GM19452 (cell line): ENCODE data around the gene CASP10.
A peak's percentile ranks its signal among the peaks of the same experiment; 100 is the strongest.

Source experiments
- ATAC-seq: cut with Tn5 transposase; IDR thresholded peaks from one replicate; pipeline ENCODE4 v1.9.1; 2021; ENCODE audit not compliant: unreplicated experiment

CASP10 gene

GRCh38 chr2:201257381-201257955, 74.5 kb downstream of the CASP10 start:
- peak; percentile 52 for ATAC-seq

- ATAC-seq, result peak; percentile 64
Measured at GRCh38 chr2:201257956-201258665, 75.2 kb downstream of the CASP10 start.

DNA sequence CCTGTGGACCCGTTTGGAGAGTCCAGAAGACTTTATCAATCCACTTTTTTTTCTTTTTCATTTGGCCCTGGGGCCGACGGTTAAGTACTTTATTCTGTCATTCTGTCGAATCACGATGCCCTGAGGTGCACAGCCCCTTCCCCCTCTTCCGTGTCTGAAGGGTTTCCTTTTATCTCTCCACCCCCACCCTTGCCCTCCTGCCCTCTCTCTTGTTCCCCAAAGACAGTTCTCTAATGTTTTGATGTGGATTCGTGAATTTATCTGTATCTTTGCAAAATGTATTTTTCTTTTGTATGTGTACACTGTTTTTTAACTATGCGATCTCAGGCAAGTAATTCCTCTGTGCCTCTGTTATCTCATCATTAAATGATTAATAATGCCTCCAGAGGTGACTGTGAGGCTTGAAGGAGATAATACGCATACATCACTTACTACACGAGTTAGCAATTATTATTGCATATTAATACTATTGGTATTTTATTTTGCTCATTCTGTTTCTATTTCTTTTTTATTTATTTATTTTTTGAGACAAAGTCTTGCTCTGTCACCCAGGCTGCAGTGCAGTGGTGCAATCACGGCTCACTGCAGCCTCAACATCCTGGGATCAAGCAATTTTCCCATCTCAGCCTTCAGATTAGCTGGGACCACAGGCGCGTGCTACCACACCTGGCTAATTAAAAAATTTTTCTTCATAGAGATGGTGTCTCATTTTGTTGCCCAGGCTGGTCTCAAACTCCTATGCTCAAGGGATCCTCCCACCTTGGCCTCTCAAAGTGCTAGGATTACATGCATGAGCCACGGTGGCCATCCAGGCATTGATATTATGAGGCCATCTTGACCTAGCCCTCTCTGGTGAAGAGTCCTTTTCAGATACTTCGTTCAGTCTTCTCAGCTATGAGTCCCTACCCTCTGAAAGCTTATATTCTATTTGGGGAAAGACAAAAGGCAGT, 76.0 kb downstream of the CASP10 start:
- no peak for ATAC-seq

GRCh38 chr2:201260302-201260800, 77.4 kb downstream of the CASP10 start, which contains the start of gene CASP8:
CASP8 (plus strand) TSS chr2:201260536; CDS start chr2:201266487, 5,951 bp downstream.
- peak; percentile 26 for ATAC-seq

DNA sequence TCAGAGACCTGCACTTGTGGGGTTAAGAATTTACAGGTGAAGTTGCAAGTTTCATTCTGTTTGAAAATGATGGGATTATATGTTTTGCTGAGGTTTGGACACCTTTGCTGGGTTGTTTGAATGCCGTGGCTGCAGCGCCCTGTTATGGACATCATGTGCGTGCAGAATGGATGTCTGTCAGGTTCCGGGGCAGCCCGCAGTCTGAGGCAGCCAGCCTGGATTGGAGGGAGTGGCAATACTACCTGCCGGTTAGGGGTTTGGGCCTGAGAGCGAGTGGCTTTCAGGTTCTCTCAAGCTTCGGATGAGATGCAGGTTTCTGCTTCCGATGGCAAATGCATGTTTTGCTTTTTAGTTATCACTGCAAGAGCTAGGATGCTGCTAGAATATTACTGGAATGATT, 78.5 kb downstream of the CASP10 start:
- no peak for ATAC-seq

DNA sequence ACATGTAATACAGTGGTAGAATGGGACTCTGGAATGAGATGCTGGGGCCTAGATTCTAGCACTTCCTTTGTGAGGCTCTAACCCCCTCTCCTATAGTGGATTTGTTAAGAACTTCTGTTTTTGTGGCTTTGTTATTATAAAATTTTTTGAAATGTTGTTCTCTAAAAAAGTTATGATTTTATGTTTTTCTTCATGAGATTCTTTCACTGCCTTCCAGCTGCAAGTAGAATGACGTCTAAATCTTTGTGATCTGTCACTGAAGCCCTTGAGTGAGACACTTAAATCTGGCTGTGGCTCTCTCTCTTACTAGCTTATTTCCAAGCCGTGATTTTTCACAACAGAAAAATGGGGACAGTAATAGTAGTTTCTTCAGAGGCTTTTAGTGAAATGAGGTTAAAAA, 79.0 kb downstream of the CASP10 start:
- ATAC-seq, result no peak

DNA sequence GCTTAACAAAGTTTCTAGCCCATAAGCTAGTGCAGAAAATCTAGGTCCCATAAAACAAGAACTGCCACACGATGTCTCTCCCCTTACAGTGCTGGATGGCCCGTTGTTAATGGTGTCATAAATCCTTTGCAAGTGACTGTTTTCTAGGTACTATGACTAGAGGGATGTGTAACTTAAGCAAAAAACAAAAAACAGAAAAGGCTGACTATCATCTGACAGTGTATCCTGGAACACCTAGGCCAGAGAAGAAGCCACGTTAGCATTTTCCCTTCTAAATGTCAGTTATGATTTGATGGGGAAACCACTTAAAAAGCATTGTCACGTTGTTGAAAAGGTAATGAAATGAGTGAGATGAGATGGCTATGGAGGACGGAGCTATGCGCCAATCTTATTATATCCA, 79.8 kb downstream of the CASP10 start:
- ATAC-seq, result no peak

GRCh38 chr2:201263779-201264178, 80.8 kb downstream of the CASP10 start:
- no peak for ATAC-seq

- ATAC-seq, result no peak
Measured at GRCh38 chr2:201264472-201265173, 81.7 kb downstream of the CASP10 start.

- ATAC-seq, result no peak
Measured at GRCh38 chr2:201266629-201267028, 83.7 kb downstream of the CASP10 start.

GRCh38 chr2:201267278-201268030, 84.5 kb downstream of the CASP10 start:
- no peak for ATAC-seq

GRCh38 chr2:201269764-201270163, 86.8 kb downstream of the CASP10 start:
- no peak for ATAC-seq

DNA sequence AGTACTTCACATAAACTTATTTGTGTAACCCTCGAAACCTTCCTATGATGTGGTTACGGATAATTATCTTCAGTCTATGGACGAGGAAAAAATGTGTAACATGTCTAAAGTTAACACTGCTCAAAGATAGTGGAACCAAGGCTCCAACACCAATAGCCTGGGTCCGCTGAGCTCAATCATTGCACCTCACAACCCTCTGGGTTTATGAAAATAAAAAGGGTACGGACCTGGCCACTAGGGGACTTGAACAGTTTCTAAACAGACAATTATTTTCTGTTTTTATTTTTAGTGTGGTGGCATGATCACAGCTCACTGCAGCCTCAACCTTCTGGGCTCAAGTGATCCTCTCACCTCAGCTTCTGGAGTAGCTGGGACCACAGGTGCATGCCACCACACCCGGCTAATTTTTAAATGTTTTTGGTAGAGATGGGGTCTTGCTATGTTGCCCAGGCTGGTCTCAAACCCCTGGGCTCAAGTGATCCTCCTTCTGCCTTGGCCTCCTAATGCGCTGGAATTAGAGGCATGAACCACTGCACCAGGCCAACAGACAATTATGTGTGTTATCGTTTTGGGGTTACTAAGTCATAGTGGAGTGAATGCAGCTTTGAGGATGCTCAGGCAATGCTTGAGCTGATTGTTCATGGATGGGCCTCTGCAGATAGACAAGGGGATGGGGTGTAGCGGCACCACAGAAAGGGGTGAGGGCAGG, 87.5 kb downstream of the CASP10 start:
- no peak for ATAC-seq

DNA sequence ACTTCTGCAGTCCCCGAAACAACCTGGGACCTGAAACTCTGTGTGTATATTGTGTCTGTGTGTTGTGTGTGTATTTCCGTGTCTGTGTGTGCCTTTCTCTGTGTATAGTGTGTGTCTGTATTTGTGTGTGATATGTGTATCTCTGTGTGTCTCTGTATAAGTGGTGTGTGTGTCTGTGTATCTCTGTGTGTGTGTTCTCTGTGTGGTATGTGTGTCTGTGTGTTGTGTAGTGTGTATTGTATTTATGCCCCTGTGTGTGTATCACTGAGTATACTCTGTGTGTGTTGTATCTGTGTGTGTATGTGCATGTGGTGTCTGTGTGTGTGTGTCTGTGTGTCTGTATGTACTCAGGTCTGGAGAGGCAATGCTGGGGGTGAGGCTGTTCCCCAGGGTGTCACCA, 89.0 kb downstream of the CASP10 start:
- no peak for ATAC-seq

GRCh38 chr2:201273330-201273983, 90.5 kb downstream of the CASP10 start:
- no peak for ATAC-seq

DNA sequence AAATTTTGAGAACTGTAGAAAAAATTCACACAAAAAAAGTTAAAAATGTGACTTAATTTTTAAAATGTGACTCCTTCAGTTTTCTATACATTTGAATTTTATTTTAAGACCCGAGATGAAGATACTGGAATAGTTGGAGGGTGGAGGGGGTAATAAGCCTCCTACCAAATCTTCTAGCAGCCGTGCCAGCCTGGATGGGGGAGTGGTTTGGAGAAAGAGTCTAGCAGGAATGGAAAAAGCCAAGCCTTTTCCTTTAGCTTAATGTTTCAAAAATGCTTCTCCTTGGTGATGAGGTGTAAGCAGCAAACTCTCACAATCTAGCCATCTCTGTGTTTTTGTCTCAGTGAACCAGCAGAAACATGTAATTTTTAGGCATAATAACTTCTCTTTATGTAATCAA, 92.1 kb downstream of the CASP10 start:
- ATAC-seq, result no peak

- no peak for ATAC-seq
Measured at GRCh38 chr2:201275990-201276389, 93.0 kb downstream of the CASP10 start.

DNA sequence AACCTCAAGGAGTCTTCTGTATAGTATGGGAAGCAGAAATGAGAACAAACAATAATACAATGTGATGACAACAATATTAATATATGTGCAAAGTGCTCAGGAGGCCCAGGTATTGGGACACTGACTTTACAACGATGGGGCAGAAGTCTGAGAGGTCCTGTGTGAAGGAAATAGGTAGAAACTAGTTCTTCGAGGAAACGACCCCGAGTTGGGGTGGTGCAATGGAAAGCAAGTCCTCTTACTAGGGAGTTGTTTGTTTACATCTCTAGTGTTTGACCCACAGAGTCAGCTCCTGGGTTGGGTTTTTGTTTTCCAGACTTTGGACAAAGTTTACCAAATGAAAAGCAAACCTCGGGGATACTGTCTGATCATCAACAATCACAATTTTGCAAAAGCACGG, 93.6 kb downstream of the CASP10 start:
- ATAC-seq, result no peak
